Cerebellar nuclear complex (tissue), 1 donor: ENCODE results near the gene TNPO1.

Experiments
- DNase-seq, 2 experiments: peaks; one replicate each; lab custom pipeline; 2025; lab: John Stamatoyannopoulos, UW

Gene TNPO1

GRCh38 chr5:72818866-72819534 lies 2.5 kb downstream of the TNPO1 start:
- DNase-seq: no peak

- DNase-seq: no peak
Observed at GRCh38 chr5:72821776-72822175, 5.3 kb downstream of the TNPO1 start.

GRCh38 chr5:72822944-72823343 lies 6.5 kb downstream of the TNPO1 start:
- DNase-seq: no peak

- no peak for DNase-seq
Observed at GRCh38 chr5:72829707-72830106, 13.2 kb downstream of the TNPO1 start.

GRCh38 chr5:72830362-72830761 lies 13.9 kb downstream of the TNPO1 start:
- no peak for DNase-seq

- no peak for DNase-seq
Observed at GRCh38 chr5:72831685-72832084, 15.2 kb downstream of the TNPO1 start.

GRCh38 chr5:72834924-72835323 lies 18.5 kb downstream of the TNPO1 start:
- DNase-seq: no peak

- no peak for DNase-seq
Observed at GRCh38 chr5:72835633-72836032, 19.2 kb downstream of the TNPO1 start.

GRCh38 chr5:72836810-72837209 lies 20.3 kb downstream of the TNPO1 start:
- no peak for DNase-seq

- no peak for DNase-seq
Observed at GRCh38 chr5:72837524-72838096, 21.1 kb downstream of the TNPO1 start.

GRCh38 chr5:72840041-72840440 lies 23.6 kb downstream of the TNPO1 start:
- DNase-seq: no peak

- no peak for DNase-seq
Observed at GRCh38 chr5:72841756-72842535, 25.5 kb downstream of the TNPO1 start.

- no peak for DNase-seq
Observed at GRCh38 chr5:72842816-72843215, 26.4 kb downstream of the TNPO1 start.

GRCh38 chr5:72844218-72844603 lies 27.8 kb downstream of the TNPO1 start:
- no peak for DNase-seq

GRCh38 chr5:72845889-72846288 lies 29.4 kb downstream of the TNPO1 start:
- DNase-seq: no peak

GRCh38 chr5:72846483-72846882 lies 30.0 kb downstream of the TNPO1 start:
- no peak for DNase-seq

- DNase-seq: no peak
Observed at GRCh38 chr5:72847439-72847838, 31.0 kb downstream of the TNPO1 start.

- peak; percentile 14 to 62 for DNase-seq
Observed at GRCh38 chr5:72847989-72848473, 31.6 kb downstream of the TNPO1 start.

- DNase-seq: no peak
Observed at GRCh38 chr5:72848474-72849428, 32.3 kb downstream of the TNPO1 start.

GRCh38 chr5:72849546-72849945 lies 33.1 kb downstream of the TNPO1 start:
- DNase-seq: no peak

- DNase-seq: no peak
Observed at GRCh38 chr5:72850113-72850512, 33.7 kb downstream of the TNPO1 start.

GRCh38 chr5:72852356-72852755 lies 35.9 kb downstream of the TNPO1 start:
- DNase-seq: no peak
